WTC11 (cell line): ENCODE measurements around the gene VCAN. TPM values are rescaled to one million over a fixed set of nuclear protein-coding genes. Genes with fewer than 3 reads are reported as not detected.

Experiments
- ATAC-seq: fragments of 200-7000 bp; cut with Tn5 transposase; 2 replicates; pipeline ENCODE4 v1.10.0; 2021; ENCODE audit warnings: mild to moderate bottlenecking, moderate library complexity
- CTCF ChIA-PET: fragments of 300-600 bp; sonication (Branson Sonifier 250); formaldehyde crosslinking; loops from one replicate; lab custom pipeline; 2021; ENCODE audit warnings: antibody characterized with exemption; lab: Charles Lee
- POLR2A ChIA-PET: fragments of 350-600 bp; sonication (Branson Sonifier 250); formaldehyde crosslinking; loops from one replicate; lab custom pipeline; 2021; ENCODE audit warnings: antibody characterized with exemption; lab: Charles Lee
- DNase-seq: peaks from one replicate; pipeline ENCODE4 v3.0.0; 2021; ENCODE audit warnings: low spot score
- H3K27ac Mint-ChIP-seq: 2 replicates; pipeline ENCODE4 v1.8.0; 2021; ENCODE audit warnings: mixed read lengths
- H3K27me3 Mint-ChIP-seq: 2 replicates; pipeline ENCODE4 v1.8.0; 2021; ENCODE audit warnings: low read depth, mild to moderate bottlenecking, moderate library complexity, mixed read lengths
- H3K36me3 Mint-ChIP-seq: 2 replicates; pipeline ENCODE4 v1.8.0; 2021; ENCODE audit warnings: mixed read lengths
- H3K4me1 Mint-ChIP-seq: 2 replicates; pipeline ENCODE4 v1.8.0; 2022; ENCODE audit warnings: mixed read lengths
- H3K4me3 Mint-ChIP-seq: 2 replicates; pipeline ENCODE4 v1.8.0; 2021; ENCODE audit warnings: mild to moderate bottlenecking, moderate library complexity, mixed read lengths
- H3K9me3 Mint-ChIP-seq: 2 replicates; pipeline ENCODE4 v1.8.0; 2021; ENCODE audit warnings: mixed read lengths
- ATF2 ChIP-seq: sonication (generic); formaldehyde crosslinking; IDR thresholded peaks from 2 replicates; pipeline ENCODE4 v1.8.1; 2022; ENCODE audit warnings: low read depth, missing genetic modification reagents, borderline replicate concordance
- ATF6 ChIP-seq: sonication (generic); formaldehyde crosslinking; IDR thresholded peaks from 2 replicates; pipeline ENCODE4 v1.8.1; 2023; ENCODE audit warnings: mild to moderate bottlenecking, missing genetic modification reagents
- CREM ChIP-seq: sonication (generic); formaldehyde crosslinking; IDR thresholded peaks from 2 replicates; pipeline ENCODE4 v1.8.1; 2022; ENCODE audit warnings: mild to moderate bottlenecking, missing genetic modification reagents, moderate library complexity
- E2F5 ChIP-seq: sonication (generic); formaldehyde crosslinking; IDR thresholded peaks from 2 replicates; pipeline ENCODE4 v1.8.1; 2022; ENCODE audit warnings: mild to moderate bottlenecking, moderate library complexity, missing genetic modification reagents
- EMX1 ChIP-seq: fragments of 250-450 bp; sonication (Bioruptor Pico); IDR thresholded peaks from 2 replicates; pipeline ENCODE4 v1.8.0; 2021; ENCODE audit warnings: mild to moderate bottlenecking
- FOXJ3 ChIP-seq: sonication (generic); formaldehyde crosslinking; IDR thresholded peaks from 2 replicates; pipeline ENCODE4 v1.9.0; 2021; ENCODE audit warnings: missing genetic modification reagents, mild to moderate bottlenecking, borderline replicate concordance
- FOXK1 ChIP-seq: sonication (generic); formaldehyde crosslinking; IDR thresholded peaks from 2 replicates; pipeline ENCODE4 v1.8.0; 2022; ENCODE audit warnings: mild to moderate bottlenecking, moderate library complexity, missing genetic modification reagents
- HMGXB4 ChIP-seq: sonication (generic); formaldehyde crosslinking; IDR thresholded peaks from 2 replicates; pipeline ENCODE4 v1.8.1; 2023; ENCODE audit warnings: mild to moderate bottlenecking, moderate library complexity, missing genetic modification reagents
- IRF2 ChIP-seq: sonication (generic); formaldehyde crosslinking; IDR thresholded peaks from 2 replicates; pipeline ENCODE4 v1.8.0; 2022; ENCODE audit warnings: low read depth, missing genetic modification reagents, borderline replicate concordance
- RELA ChIP-seq: sonication (generic); formaldehyde crosslinking; IDR thresholded peaks from 2 replicates; pipeline ENCODE4 v1.8.1; 2022; ENCODE audit warnings: missing genetic modification reagents, mild to moderate bottlenecking, borderline replicate concordance
- RORB ChIP-seq: fragments of 250-450 bp; sonication (Bioruptor Pico); IDR thresholded peaks from 2 replicates; pipeline ENCODE4 v1.9.0; 2021; ENCODE audit warnings: mild to moderate bottlenecking
- ZNF281 ChIP-seq: sonication (generic); formaldehyde crosslinking; IDR thresholded peaks from 2 replicates; pipeline ENCODE4 v1.8.0; 2023; ENCODE audit warnings: mild to moderate bottlenecking, missing genetic modification reagents
- ZNF396 ChIP-seq: fragments of 250-450 bp; sonication (Bioruptor Pico); IDR thresholded peaks from 2 replicates; pipeline ENCODE4 v1.8.0; 2021; ENCODE audit warnings: mild to moderate bottlenecking, moderate library complexity, borderline replicate concordance
- ZNF425 ChIP-seq: fragments of 250-450 bp; sonication (Bioruptor Pico); conservative IDR thresholded peaks from 2 replicates; pipeline ENCODE4 v1.9.0; 2021; ENCODE audit warnings: mild to moderate bottlenecking
- ZNF671 ChIP-seq: fragments of 250-450 bp; sonication (Bioruptor Pico); IDR thresholded peaks from 2 replicates; pipeline ENCODE4 v1.8.0; 2021; ENCODE audit warnings: mild to moderate bottlenecking
- ZSCAN18 ChIP-seq: fragments of 250-450 bp; sonication (Bioruptor Pico); IDR thresholded peaks from 2 replicates; pipeline ENCODE4 v2.1.2; 2022; ENCODE audit warnings: mild to moderate bottlenecking, moderate library complexity
- total RNA-seq: library from RNA; stranded (reverse); gene quantifications from 3 replicates; pipeline ENCODE4 v1.2.3, GENCODE V29; 2021

VCAN gene
- total RNA-seq, 1 experiment from 2014 or later, result 276 TPM

GRCh38 chr5:83572271-83572670, 100.7 kb downstream of the VCAN start:
- Mint-ChIP-seq H3K4me1 (no peaks in the 10 kb centered on the region), H3K9me3 (peaks cover 8% of the 10 kb centered on the region), H3K27ac (no peak overlapping the region), H3K4me3 (no peak overlapping the region), H3K27me3 (no peaks in the 10 kb centered on the region), H3K36me3 (peaks cover 61% of the 10 kb centered on the region)
- ATAC-seq (no peak), DNase-seq (no peak)
- ChIA-PET POLR2A (no interaction called here), CTCF (no interaction called here)
- no peak for TF ChIP-seq HMGXB4 (CRISPR knock-in tag)
- no peak for TF ChIP-seq ATF6 (CRISPR knock-in tag)
- TF ChIP-seq IRF2 (CRISPR knock-in tag), result no peak
- TF ChIP-seq ZNF425 (CRISPR knock-in tag), result no peak
- TF ChIP-seq ZSCAN18, result no peak
- no peak for TF ChIP-seq ZNF281 (CRISPR knock-in tag)
- TF ChIP-seq EMX1, result no peak
- TF ChIP-seq FOXJ3 (CRISPR knock-in tag), result no peak
- no peak for TF ChIP-seq ATF2 (CRISPR knock-in tag)
- no peak for TF ChIP-seq CREM (CRISPR knock-in tag)
- no peak for TF ChIP-seq RELA (CRISPR knock-in tag)
- TF ChIP-seq ZNF396 (CRISPR knock-in tag), result no peak
- no peak for TF ChIP-seq FOXK1 (CRISPR knock-in tag)
- TF ChIP-seq RORB (CRISPR knock-in tag), result no peak
- no peak for TF ChIP-seq E2F5
- no peak for TF ChIP-seq ZNF671
